ENCODE measurements around the gene BICC1. TPM values are rescaled to one million over a fixed set of nuclear protein-coding genes. Genes with fewer than 3 reads are reported as not detected.

Gene BICC1
- total RNA-seq, 1 experiment from 2014 or later: 0.57 TPM

DNA sequence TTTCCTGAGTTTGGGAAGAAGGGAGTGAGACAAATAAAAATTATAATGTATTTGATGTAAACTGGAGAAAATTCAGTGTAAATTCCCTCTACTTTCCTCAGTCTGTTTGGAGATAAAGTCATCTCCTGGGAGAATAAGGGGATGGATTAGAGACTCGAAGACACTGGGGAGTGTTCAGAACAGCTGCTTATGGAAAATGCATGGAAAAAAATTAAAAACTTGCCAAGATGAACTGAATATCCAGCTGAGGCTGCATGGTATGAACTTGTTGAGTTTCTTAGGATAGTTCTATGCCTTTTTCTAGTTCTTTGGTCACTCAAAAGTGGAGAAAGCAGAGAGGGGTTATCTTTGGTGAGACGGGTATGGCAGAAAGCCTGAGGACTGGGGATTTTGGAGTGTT, 210.5 kb downstream of the BICC1 start:
- no peak overlapping the region for H3K4ac ChIP-seq (ENCODE audit: low read depth, low read length)
- H2BK12ac ChIP-seq (ENCODE audit: insufficient read length, low read depth, low read length): no peak overlapping the region
- no peak overlapping the region for H3K56ac ChIP-seq (ENCODE audit: insufficient read length, low read depth, low read length)
- Mint-ChIP-seq H3K36me3 (ENCODE audit: insufficient read depth in 1 of 3, low read depth in 3 of 3) (no peaks in the 10 kb centered on the region), H3K27ac (no peak overlapping the region), H3K9me3 (no peaks in the 10 kb centered on the region), H3K4me3 (no peak overlapping the region), H3K4me1 (no peaks in the 10 kb centered on the region), H3K27me3 (ENCODE audit: low read depth) (no peaks in the 10 kb centered on the region)
- no peaks in the 10 kb centered on the region for H4K20me1 ChIP-seq (ENCODE audit: control insufficient read depth, insufficient read depth, insufficient read length)
- no peak overlapping the region for H3K4me2 ChIP-seq (ENCODE audit: insufficient read depth, insufficient read length, low read length)
- H3K27ac ChIP-seq (ENCODE audit: insufficient read length, low read depth, low read length): no peak overlapping the region
- no peaks in the 10 kb centered on the region for H3K4me1 ChIP-seq (ENCODE audit: insufficient read depth, low read length)
- no peak overlapping the region for H3K9ac ChIP-seq (ENCODE audit: extremely low read depth, insufficient read length, low read length)
- H2BK5ac ChIP-seq (ENCODE audit: insufficient read length, low read length): no peak overlapping the region
- H3K79me1 ChIP-seq (ENCODE audit: insufficient read depth, low read depth, low read length, poor library complexity, severe bottlenecking): no peaks in the 10 kb centered on the region
- H2BK120ac ChIP-seq (ENCODE audit: low read depth, low read length, poor library complexity, severe bottlenecking): no peak overlapping the region
- H2BK15ac ChIP-seq (ENCODE audit: low read depth, low read length): no peak overlapping the region
- H3K23ac ChIP-seq (ENCODE audit: insufficient read length, low read depth, low read length): no peak overlapping the region
- no peaks in the 10 kb centered on the region for H3K79me2 ChIP-seq (ENCODE audit: insufficient read depth, low read length)
- no peak overlapping the region for H3T11ph ChIP-seq (ENCODE audit: low read length)
- no peaks in the 10 kb centered on the region for H3K23me2 ChIP-seq (ENCODE audit: insufficient read length, low read depth, low read length, poor library complexity, severe bottlenecking)
- no peaks in the 10 kb centered on the region for H3K27me3 ChIP-seq (ENCODE audit: insufficient read depth, low read length)
- no CpG with 5 or more reads among the region's 2 CpGs for WGBS (ENCODE audit: extremely low coverage, insufficient read length, low lambda C conversion rate)
- H4K8ac ChIP-seq (replicated peaks; ENCODE audit: insufficient read length, low read depth, low read length): no peak overlapping the region
- TF ChIP-seq, protein P1, sequence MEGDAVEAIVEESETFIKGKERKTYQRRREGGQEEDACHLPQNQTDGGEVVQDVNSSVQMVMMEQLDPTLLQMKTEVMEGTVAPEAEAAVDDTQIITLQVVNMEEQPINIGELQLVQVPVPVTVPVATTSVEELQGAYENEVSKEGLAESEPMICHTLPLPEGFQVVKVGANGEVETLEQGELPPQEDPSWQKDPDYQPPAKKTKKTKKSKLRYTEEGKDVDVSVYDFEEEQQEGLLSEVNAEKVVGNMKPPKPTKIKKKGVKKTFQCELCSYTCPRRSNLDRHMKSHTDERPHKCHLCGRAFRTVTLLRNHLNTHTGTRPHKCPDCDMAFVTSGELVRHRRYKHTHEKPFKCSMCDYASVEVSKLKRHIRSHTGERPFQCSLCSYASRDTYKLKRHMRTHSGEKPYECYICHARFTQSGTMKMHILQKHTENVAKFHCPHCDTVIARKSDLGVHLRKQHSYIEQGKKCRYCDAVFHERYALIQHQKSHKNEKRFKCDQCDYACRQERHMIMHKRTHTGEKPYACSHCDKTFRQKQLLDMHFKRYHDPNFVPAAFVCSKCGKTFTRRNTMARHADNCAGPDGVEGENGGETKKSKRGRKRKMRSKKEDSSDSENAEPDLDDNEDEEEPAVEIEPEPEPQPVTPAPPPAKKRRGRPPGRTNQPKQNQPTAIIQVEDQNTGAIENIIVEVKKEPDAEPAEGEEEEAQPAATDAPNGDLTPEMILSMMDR (conservative IDR thresholded peaks at IDR 0.05): no peak
- no peak overlapping the region for H2AK5ac ChIP-seq (ENCODE audit: insufficient read length, low read length)
- H3K14ac ChIP-seq (ENCODE audit: insufficient read depth, low read length): no peak overlapping the region
- no peak overlapping the region for H2BK20ac ChIP-seq (ENCODE audit: low read depth, low read length, poor library complexity, severe bottlenecking)
- no peak overlapping the region for H4K5ac ChIP-seq (ENCODE audit: insufficient read length, low read depth, low read length)
- no peak overlapping the region for H3K18ac ChIP-seq (ENCODE audit: insufficient read length, low read depth, low read length)
- H4K91ac ChIP-seq (ENCODE audit: insufficient read length, low read depth, low read length): no peak overlapping the region
- no peaks in the 10 kb centered on the region for H3K9me3 ChIP-seq (ENCODE audit: control insufficient read depth, low read depth, low read length)
- DNase-seq: no peak
- H2AFZ ChIP-seq (ENCODE audit: low read length): no peak overlapping the region

Measured in H9 (cell line).